ENCODE results near the gene PRDM16.

DNA sequence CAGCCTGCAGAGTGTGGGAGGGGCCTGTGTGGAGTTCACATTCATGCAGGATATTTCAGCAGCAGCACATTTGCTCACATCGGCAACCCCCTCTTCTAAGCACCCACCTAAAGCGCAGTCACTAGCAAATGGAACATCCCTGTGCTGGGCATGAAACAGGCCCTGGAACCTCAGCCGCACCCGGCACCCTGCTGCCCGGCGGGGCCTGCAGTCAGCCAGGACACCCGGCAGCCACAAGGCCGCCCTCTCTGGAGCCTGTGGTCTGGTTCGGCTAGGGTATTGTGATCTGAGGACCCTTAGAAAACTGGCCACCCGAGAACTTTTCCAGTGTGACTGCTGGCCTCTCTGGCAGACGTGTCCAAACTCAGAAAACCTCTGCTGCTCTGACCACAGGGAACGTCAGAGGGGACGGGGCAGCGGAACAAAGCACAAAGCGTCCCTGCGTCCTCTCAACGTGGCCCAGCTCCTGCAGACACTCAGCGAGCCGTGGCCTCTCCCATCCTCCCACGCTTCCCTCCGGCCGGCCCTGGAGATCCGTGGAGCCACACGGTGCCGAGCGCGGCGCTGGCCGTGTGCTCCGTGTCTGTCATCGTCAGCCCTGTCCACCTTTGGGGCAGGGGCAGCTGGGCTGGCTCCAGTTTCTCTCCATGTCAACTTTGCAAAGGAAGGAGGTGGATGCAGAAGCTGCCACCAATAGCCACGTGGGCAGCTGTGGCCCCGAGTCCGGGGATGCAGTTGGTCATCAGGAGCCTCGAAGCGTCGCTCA lies 209.6 kb downstream of the PRDM16 start:
- TF ChIP-seq, protein P1, sequence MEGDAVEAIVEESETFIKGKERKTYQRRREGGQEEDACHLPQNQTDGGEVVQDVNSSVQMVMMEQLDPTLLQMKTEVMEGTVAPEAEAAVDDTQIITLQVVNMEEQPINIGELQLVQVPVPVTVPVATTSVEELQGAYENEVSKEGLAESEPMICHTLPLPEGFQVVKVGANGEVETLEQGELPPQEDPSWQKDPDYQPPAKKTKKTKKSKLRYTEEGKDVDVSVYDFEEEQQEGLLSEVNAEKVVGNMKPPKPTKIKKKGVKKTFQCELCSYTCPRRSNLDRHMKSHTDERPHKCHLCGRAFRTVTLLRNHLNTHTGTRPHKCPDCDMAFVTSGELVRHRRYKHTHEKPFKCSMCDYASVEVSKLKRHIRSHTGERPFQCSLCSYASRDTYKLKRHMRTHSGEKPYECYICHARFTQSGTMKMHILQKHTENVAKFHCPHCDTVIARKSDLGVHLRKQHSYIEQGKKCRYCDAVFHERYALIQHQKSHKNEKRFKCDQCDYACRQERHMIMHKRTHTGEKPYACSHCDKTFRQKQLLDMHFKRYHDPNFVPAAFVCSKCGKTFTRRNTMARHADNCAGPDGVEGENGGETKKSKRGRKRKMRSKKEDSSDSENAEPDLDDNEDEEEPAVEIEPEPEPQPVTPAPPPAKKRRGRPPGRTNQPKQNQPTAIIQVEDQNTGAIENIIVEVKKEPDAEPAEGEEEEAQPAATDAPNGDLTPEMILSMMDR (conservative IDR thresholded peaks at IDR 0.05; ENCODE audit: low read length), result no peak
- no peak for TF ChIP-seq EZH2phosphoT487 (IDR thresholded peaks at IDR 0.05; ENCODE audit: borderline replicate concordance)
